Measurements from ENCODE around the gene AGK. TPM values are rescaled to one million over a fixed set of nuclear protein-coding genes. Genes with fewer than 3 reads are reported as not detected.
"Not testable (repeated sequence)": the region's sequence is repeated elsewhere in the genome, so short reads cannot be mapped to it uniquely, and the experiment has no call there.

Gene AGK
- total RNA-seq, 1 experiment from 2014 or later, result 24.0 TPM

- in situ Hi-C loops (cut with HindIII; ENCODE audit: low pct_unique_long_range_greater_than_20kb, low sequenced_read_pairs), result no loop called here
- no peak for DNase-seq (ENCODE audit: low read depth)
Measured at GRCh38 chr7:141549582-141549981, 1.6 kb upstream of the AGK start.

GRCh38 chr7:141550386-141551093 is 670 bp upstream of the AGK start:
- DNase-seq (ENCODE audit: low read depth), result no peak
- in situ Hi-C loops (cut with HindIII; ENCODE audit: low pct_unique_long_range_greater_than_20kb, low sequenced_read_pairs), result no loop called here

- DNase-seq (ENCODE audit: low read depth), result no peak
- in situ Hi-C loops (cut with HindIII; ENCODE audit: low pct_unique_long_range_greater_than_20kb, low sequenced_read_pairs), result no loop called here
Measured at GRCh38 chr7:141551782-141552181, 572 bp downstream of the AGK start.

GRCh38 chr7:141557360-141557759 is 6.2 kb downstream of the AGK start:
- in situ Hi-C loops (cut with HindIII; ENCODE audit: low pct_unique_long_range_greater_than_20kb, low sequenced_read_pairs), result no loop called here
- no peak for DNase-seq (ENCODE audit: low read depth)

GRCh38 chr7:141557831-141558531 is 6.8 kb downstream of the AGK start:
- in situ Hi-C loops (cut with HindIII; ENCODE audit: low pct_unique_long_range_greater_than_20kb, low sequenced_read_pairs); DNase-seq (ENCODE audit: low read depth): not testable (repeated sequence)

GRCh38 chr7:141558544-141559183 is 7.5 kb downstream of the AGK start:
- no peak for DNase-seq (ENCODE audit: low read depth)
- in situ Hi-C loops (cut with HindIII; ENCODE audit: low pct_unique_long_range_greater_than_20kb, low sequenced_read_pairs), result no loop called here

- DNase-seq (ENCODE audit: low read depth), result no peak
- in situ Hi-C loops (cut with HindIII; ENCODE audit: low pct_unique_long_range_greater_than_20kb, low sequenced_read_pairs), result no loop called here
Measured at GRCh38 chr7:141559961-141560360, 8.8 kb downstream of the AGK start.

GRCh38 chr7:141562036-141562435 is 10.8 kb downstream of the AGK start:
- DNase-seq (ENCODE audit: low read depth), result no peak

GRCh38 chr7:141562543-141562942 is 11.3 kb downstream of the AGK start:
- no peak for DNase-seq (ENCODE audit: low read depth)
- in situ Hi-C loops (cut with HindIII; ENCODE audit: low pct_unique_long_range_greater_than_20kb, low sequenced_read_pairs), result no loop called here

More at GRCh38 chr7:141562036-141562435, 10.8 kb downstream of the AGK start:
- in situ Hi-C loops (cut with HindIII; ENCODE audit: low pct_unique_long_range_greater_than_20kb, low sequenced_read_pairs), result no loop called here

GRCh38 chr7:141562972-141563371 is 11.8 kb downstream of the AGK start:
- in situ Hi-C loops (cut with HindIII; ENCODE audit: low pct_unique_long_range_greater_than_20kb, low sequenced_read_pairs), result no loop called here
- no peak for DNase-seq (ENCODE audit: low read depth)

- DNase-seq (ENCODE audit: low read depth), result no peak
- in situ Hi-C loops (cut with HindIII; ENCODE audit: low pct_unique_long_range_greater_than_20kb, low sequenced_read_pairs), result no loop called here
Measured at GRCh38 chr7:141563956-141564623, 12.9 kb downstream of the AGK start.

GRCh38 chr7:141567432-141567831 is 16.2 kb downstream of the AGK start:
- in situ Hi-C loops (cut with HindIII; ENCODE audit: low pct_unique_long_range_greater_than_20kb, low sequenced_read_pairs), result no loop called here
- DNase-seq (ENCODE audit: low read depth), result no peak

- no peak for DNase-seq (ENCODE audit: low read depth)
- in situ Hi-C loops (cut with HindIII; ENCODE audit: low pct_unique_long_range_greater_than_20kb, low sequenced_read_pairs), result no loop called here
Measured at GRCh38 chr7:141568227-141568626, 17.0 kb downstream of the AGK start.

GRCh38 chr7:141571059-141571458 is 19.8 kb downstream of the AGK start:
- in situ Hi-C loops (cut with HindIII; ENCODE audit: low pct_unique_long_range_greater_than_20kb, low sequenced_read_pairs), result no loop called here
- no peak for DNase-seq (ENCODE audit: low read depth)

GRCh38 chr7:141572175-141572574 is 21.0 kb downstream of the AGK start:
- DNase-seq (ENCODE audit: low read depth), result no peak
- in situ Hi-C loops (cut with HindIII; ENCODE audit: low pct_unique_long_range_greater_than_20kb, low sequenced_read_pairs), result no loop called here

GRCh38 chr7:141573511-141573910 is 22.3 kb downstream of the AGK start:
- DNase-seq (ENCODE audit: low read depth), result no peak
- in situ Hi-C loops (cut with HindIII; ENCODE audit: low pct_unique_long_range_greater_than_20kb, low sequenced_read_pairs), result no loop called here

- no peak for DNase-seq (ENCODE audit: low read depth)
- in situ Hi-C loops (cut with HindIII; ENCODE audit: low pct_unique_long_range_greater_than_20kb, low sequenced_read_pairs), result no loop called here
Measured at GRCh38 chr7:141575164-141575563, 24.0 kb downstream of the AGK start.

GRCh38 chr7:141575654-141576448 is 24.6 kb downstream of the AGK start:
- in situ Hi-C loops (cut with HindIII; ENCODE audit: low pct_unique_long_range_greater_than_20kb, low sequenced_read_pairs), result no loop called here

More at GRCh38 chr7:141575654-141576448, 24.6 kb downstream of the AGK start:
- DNase-seq (ENCODE audit: low read depth), result no peak

Measured in Caki2 (cell line).